Stimulated activated CD8-positive, alpha-beta memory T cell treated with anti-CD3 and anti-CD28 coated beads, Interleukin-12 subunit alpha, Interleukin-12 subunit beta, amount 100 ng/mL, for 1 hour (primary cell): Measurements from ENCODE around the gene SERPINI1.
"Not testable (repeated sequence)": the region's sequence is repeated elsewhere in the genome, so short reads cannot be mapped to it uniquely, and the experiment has no call there.

Experiments
- DNase-seq: peaks from one replicate; pipeline ENCODE4 v3.0.0-alpha.2; 2020; ENCODE audit warnings: low read depth

SERPINI1 gene

DNA sequence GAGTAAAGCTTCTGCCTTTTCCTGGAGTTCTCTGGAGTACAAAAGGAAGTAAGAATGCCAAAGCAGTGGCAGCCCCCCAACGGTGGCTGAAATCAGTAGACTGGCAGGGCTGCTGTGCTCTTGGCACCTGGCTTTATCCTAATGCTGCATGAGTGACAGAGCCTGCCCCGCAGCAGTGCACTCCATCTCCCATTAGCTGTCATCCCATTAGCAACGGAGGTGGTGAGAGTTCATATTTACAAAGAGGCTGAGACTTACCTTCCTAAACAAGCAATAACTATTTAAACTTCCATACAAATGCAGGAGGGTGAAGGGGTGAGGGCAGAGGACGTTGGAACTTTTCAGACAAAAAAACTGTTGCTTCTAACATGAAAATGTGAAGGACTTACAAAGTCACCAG is 51.9 kb downstream of the SERPINI1 start:
- DNase-seq = no peak

DNA sequence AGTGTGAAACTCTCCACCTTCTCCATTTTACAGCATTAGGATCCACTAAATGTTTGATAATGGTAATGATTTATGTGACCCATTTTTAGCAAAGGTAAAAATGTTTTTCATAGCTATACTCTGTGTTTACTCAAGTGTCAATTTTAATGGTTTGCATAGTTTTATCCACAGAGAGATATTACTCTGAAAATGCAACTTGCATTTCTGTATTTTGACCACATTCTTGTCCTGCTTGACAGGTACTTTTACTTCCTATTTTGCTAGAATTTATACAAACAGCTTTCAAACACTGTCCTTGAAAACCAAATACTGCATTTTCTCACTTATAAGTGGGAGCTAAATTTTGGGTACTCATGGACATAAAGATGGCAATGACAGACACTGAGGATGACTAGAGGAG is 62.9 kb downstream of the SERPINI1 start:
- DNase-seq = no peak

DNA sequence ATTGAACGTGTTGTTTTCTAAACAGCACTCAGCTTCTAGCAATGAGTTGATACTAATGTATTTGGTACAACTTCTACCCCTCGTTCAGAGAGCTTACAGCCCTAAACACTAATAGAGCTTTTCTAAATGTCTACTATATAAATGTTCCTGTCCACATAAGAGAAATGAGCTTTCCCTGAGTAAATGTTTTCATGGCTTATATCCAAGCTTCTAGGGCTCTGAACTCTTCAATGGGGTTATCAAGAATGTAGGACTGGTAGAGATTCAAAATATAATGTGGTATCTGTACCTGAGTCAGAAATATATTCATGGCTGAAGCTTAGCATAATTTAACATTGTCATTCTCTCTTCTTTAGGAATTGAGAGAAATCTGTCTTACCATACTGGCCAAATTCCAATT is 73.4 kb downstream of the SERPINI1 start:
- no peak for DNase-seq

DNA sequence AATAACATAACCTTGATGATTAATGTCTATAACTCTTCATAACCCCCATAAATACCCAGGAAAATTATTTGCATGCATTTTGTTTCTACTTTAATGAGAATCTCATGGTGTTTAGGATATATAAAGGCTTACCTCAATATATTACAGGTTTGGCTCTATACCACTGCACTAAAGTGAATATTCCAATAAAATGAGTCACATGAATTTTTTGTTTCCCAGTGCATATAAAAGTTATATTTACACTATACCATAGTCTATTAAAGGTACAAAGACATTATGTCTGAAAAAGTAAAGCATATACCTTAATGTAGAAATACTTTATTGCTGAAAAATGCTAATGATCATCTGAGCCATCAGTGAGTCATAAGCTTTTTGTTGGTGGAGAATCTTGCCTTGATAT is 74.7 kb downstream of the SERPINI1 start:
- no peak for DNase-seq

DNA sequence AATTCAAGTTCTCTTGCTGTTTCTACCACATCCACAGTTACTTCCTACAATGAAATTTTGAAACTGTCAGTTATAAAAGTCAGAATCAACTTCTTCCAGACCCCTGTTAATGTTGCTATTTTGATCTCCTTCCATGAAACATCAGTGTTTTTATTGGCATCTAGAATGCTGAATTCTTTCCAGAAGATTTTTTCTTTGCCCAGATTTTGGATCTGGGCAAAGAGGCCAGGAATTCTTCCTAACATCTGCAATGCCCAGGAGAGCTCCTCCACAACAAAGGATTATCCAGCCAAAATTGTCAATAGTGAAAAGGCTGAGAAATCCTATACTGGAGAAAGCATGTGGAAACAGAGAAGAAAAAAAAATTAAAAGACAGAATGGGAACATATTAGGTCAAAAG is 75.5 kb downstream of the SERPINI1 start:
- DNase-seq = no peak

DNA sequence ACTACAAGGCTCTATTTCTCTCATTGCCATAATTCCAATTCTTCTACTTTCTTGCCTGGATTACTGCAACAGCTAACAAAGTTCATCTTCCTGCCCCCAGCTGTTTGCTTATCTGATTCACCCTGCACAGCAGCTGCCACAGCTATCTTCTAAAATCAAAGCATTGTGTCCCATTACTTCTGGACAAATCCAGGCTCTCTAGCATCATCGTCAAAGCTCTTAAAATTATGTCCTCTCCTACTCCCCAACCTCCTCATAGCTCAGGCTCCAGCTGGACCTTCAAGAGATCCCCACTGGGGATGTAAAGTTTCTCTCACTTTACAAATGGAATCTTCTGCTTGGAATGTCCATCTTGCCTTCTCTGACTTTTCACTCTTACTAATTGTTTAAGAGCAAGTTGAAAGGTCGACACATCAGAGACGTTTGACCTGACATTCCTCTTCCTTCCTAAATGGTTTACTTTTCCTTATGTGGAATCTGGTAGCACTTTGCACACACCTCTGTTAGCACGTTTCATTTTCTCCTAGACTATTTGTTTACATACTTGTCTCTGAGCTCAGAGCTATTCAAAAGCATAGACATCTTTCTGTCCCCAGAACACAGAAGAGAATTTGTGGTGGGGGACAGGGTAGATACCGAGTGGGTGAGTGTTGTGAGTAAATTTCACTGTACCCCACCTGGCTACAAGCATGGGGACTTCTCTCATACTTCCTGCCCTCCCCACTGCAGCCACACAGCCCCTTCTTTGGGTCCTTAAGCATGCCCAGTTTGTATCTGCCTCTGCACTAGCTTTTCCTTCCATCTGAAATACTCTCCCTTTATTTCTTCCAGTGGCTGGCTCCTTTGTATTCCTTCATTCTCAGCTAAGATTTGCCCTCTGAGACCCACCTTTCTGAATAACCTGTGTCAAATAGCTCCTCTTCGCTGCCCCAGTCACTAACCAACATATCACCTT is 77.9 kb downstream of the SERPINI1 start:
- DNase-seq = no peak

DNA sequence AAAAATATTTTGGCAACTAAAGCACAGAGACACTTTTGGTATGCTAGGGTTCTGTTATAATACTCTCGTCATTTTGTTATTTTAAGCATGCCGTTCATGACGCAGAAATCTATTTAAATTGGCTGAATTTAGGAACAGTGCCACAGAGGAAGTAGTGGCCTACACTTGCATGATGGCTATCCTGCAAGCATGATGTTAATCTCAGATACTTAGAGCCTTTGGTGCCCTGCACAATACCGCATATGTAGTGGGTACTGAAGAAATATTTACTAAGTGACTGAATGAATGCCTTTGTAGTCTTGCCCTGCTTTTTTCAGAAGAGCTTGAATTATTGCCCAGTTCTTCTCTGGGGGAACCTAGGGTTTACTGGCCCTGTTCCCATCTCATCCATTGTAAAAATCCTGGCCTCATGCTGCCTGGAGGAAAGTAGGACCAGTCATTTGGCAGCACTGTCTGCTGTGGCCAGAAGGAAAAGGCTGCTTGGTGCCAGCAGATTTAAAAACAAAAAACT is 79.0 kb downstream of the SERPINI1 start:
- no peak for DNase-seq

DNA sequence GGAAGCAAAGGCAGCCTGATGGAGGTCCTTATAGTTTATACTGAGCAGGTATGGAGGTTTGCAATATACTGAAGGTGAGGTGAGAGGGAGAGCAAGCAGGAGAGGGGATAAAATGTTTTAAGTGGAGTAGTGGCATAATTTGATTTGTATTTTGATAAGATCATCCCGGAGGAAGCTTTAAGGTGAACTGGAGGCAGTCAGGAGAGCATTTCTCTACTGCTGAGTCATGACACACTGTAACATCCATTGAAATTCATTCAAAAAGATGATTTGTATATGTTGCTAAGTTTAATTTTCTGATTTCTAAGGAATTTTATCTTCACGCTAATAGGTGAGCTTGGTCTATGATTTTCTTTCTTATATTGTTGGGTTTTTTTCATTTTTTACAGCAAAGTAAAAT is 81.4 kb downstream of the SERPINI1 start:
- DNase-seq = no peak

DNA sequence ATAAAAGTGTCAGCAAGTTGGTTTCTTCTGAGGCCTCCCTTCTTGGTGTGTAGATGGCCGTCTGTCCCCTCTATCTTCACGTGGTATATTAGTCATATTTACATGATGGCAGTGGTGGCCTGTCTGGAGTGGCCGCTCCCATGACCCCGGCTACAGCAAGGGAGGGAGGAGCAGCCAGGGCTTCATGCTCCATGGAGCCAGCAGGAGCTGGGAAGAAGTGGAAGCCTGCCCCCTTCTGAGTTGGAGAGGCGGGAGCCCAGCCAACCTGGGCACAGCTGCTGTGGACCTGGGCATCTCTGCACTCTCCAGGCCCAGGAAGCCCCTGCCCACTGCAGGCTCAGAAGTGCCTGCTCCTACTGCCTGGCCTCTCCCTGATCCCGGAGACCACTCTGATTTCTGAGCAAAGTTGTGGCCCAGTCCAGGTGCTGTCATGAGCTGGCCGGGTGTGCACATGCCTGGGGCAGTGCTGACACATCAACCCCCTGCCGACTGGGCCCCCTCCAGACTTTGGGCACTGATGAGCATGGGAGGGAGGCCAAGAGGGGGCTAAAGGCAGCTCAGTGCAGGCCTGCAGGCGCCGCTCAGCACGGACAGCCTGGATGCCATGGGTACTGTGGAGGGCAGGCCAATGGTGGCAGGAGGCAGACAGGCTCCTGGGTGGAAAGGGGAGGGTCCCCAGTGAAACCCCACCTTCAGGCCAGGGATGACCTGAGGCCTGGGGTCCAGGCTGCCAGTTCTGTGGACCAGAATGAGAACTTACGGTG is 84.8 kb downstream of the SERPINI1 start:
- DNase-seq = no peak

DNA sequence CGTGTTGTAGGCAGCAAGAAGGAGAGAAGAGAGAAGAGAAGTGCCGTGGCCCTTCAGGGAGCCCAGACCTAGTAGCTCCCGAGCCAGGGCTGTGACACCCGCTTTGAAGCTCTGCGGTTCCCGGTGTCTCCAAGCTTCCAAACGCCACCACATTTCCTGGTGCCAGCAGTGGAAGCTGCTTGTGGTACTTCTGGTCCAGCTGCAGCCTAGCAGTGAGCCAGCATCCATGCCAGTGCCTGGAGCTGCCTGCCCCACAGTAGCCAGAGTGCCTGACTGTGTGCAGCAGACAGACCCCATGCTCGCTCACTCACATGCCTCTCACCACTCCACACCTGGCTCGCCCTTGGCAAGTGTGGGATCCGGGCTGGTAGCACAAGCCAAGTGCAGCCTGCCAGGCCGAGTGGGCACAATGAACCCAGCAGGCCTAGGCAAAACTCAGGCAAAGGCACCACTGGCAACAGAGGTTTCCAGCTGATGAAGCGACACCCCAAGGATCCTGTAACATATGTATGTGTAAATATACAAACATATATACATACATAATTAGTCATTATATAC is 85.8 kb downstream of the SERPINI1 start:
- DNase-seq = no peak

DNA sequence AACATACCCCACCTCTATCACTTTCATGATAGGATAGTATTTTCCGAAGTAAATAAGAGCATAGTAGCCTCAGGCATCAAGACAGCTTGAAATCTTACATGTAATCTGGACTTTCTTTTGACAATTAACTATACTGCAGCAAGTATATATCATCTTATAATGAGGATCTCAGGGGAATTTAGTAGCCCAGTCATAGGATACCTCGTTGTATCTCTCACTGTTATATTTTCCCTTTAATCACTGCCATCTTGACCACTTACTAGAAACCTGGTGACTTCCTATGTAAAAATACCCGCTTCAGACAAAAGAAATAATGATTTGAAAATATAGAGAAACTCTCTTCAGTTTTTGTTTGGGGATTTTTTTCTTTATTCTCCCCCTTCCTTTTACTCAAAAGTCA is 88.2 kb downstream of the SERPINI1 start:
- DNase-seq = no peak

DNA sequence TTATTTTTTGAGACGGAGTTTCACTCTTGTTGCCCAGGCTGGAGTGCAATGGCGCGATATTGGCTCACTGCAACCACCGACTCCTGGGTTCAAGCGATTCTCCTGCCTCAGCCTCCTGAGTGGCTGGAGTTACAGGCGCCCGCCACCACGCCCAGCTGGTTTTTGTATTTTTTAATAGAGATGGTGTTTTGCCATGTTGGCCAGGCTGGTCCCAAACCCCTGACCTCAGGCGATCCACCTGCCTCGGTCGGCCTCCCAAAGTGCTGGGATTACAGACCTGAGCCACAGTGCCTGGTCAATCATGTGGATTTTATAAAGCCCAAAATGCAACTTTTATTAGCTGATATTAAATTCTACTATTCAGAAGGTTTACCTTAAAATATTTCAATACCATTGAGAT is 92.1 kb downstream of the SERPINI1 start:
- DNase-seq = not testable (repeated sequence)

DNA sequence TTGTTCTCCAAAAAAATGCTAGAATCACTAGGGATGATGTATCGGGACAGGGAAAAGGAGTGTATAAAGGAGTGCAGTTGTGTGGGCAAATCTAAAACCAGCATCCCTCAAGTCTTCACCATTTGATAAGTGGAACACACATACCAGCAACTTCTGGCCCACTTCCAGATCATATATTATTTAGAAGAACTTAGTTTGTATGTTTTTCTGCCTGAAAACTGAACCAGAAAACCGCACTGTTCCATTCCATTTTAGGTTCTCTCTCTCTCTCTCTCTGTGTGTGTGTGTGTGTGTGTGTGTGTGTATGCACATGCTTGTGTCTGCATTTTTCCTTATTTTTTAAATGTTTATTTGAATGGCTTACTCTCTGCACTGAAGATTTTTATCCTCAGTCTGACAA is 93.5 kb downstream of the SERPINI1 start:
- DNase-seq = no peak

DNA sequence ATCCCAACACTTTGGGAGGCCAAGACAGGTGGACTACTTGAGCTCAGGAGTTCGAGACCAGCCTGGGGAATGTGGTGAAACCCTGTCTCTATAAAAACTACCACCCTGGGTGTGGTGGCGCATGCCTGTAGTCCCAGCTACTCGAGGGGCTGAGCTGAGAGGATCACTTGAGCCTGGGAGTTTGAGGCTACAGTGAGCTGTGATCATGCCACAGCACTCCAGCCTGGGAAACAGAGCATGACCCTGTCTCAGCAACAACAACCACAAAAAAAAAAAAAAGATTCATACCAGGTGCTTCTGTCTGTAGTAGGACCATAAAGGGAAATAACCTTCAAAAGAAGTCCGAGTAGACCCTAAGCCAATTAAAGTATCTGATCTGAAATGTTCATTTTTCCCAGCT is 94.5 kb downstream of the SERPINI1 start:
- DNase-seq = no peak

DNA sequence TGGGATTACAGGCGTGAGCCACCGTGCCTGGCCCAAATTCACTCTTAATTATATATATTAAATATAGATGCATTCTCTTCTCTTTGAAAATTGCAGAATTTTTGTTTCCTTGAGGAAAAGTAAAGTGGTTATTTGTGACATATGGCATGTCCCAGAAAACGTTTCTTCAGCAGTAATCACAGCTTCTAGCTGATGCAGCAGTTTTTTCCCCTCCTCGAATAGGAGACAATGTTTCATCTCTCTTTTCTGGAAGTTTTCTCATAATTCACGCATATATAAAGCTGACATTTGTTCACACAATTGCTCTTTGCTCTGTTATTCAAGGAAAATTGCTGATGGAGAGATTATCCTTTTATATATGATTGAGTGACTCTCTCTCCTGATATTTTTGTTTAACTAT is 99.8 kb downstream of the SERPINI1 start:
- no peak for DNase-seq

DNA sequence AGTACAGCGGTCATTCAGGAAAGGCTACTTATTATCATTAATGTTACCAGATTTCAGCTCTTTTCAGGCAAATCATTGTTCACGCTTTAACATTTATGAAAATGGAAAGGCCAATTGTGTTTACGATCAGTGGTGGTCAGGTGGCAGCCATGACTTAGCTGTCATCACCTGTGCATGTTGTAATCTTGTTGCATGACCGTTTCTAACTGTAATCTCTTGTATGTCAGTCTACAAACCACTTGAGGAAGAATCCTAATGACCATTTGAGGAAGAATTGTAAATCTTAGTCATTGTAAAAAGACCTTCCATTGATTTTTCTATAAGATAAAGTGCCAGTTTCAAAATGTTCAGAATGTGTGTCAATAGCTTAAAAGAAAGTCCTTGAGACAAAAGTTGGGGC is 100.4 kb downstream of the SERPINI1 start:
- no peak for DNase-seq

DNA sequence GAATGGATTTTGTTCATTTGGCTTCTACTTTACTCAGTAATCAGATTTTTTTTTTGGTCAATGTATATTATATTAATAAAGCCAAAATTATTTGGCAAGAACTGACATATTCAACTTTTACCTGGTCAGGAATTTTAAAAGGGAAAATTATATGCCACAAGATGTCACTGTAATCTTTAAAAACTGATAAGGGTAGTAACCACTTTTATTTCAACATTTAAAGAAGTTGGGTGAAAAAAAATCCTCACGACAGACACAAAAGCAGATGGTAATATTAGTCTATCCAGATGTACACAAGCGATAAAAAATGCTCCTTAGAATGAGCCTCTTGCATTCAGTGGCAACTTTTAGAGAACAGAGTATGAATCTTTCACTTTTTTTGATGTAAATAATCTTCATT is 101.9 kb downstream of the SERPINI1 start:
- DNase-seq = no peak

DNA sequence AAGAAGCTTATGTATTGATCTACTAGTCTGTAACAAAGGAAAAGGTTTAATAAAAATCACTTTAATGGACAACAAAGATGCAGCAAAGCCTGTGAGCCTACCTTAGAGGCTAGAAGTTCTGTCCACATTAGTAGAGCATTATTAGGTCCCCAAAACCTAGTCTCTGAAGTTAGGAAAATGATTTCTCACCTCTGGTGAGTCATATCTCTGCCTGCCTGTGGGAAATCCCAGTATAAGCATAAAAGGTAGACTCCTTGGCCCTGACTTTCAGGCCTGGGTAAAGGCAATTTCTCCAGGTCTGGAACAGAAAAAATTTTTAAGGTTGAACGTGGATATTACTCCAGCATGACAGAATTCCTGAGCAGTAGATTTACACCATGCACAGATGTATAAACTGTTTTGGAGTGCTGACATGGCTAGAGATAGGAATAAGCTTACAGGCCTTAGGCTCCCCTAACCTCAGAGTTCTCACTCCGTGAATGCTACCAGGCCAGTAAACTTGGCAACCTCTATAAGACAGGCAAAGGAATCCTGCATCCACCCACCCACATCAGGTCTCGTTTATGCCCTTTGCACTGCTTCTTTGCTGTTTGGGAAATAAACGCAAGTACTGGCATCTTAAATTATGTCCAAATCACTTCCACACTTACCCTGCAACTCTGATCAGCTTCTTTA is 104.1 kb downstream of the SERPINI1 start:
- DNase-seq = no peak

DNA sequence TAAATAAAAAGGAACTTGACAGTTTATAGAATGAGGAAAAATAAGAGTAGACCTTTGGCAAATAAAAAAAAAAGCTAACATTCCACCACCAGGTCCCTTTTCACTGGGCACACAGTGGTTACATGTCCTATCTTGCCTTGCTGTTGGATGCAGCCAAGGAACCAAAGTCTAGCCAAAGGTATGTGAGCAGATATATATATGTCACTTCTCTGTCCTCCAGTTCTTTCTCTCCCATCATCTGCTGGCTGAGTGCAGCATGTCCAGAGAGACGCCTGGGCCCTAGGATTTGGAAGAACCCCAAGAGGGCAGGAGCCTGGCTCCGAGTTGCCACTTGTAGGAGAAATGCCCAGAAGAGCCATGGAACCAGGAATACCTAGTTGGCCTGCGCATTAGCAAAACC is 104.7 kb downstream of the SERPINI1 start:
- DNase-seq = no peak

DNA sequence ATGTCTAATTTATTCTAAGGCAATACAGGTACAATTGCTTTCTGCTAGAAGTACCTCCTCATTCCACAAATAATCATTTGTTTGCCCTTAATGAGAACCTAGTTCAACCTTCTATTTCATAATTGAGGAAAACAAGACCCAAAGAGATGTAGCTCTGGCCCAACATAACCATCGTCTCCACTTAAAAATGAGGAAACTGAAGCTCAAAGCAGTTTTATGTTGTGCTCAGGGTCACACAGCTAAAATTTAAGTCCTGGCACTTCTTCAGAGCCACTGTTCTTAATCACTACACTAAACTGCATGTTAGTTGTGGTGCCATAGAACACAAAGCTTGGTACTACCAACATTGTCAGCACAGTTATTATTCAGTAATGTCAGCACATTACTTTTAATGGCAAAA is 108.0 kb downstream of the SERPINI1 start:
- DNase-seq = no peak

DNA sequence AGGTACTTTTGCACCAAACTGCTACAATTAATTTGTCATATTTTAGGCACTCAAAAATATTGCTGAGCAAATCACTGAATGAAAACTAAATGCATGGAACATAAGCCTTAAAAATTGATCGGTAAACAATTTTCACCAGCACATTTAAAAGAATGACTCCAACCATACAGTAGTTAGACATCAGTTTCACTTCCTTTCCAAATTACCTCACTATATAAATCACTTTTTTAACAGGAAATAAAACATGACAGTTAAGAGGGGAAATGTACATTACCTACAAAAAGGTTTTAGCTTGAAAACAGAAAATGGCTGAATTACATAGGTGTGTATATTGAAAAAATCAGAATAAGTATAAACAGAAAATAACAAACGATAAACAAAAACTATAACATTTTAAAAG is 108.4 kb downstream of the SERPINI1 start:
- DNase-seq = no peak

DNA sequence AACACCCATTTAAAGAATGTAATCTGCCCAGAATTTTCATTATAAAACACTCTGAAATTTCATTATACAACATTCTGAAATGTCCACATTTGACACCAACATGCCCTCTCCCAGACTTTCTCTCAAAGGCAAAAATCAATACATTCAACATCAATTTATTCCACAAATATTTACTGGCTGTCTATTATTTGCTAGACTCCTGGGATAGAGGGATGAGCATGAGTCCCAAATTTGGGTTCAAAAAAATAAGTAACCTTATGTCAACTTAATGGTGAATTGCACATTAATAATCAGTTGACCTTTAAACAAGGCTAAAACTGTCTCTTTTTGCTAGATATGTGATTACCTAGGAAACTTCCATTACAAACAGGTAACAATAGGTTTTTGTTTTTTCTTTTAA is 109.0 kb downstream of the SERPINI1 start:
- no peak for DNase-seq
